Endothelial cell of umbilical vein (primary cell): Measurements from ENCODE around the gene FLT3LG. TPM values are rescaled to one million over a fixed set of nuclear protein-coding genes. Genes with fewer than 3 reads are reported as not detected.

ENCODE experiments used
- BruUV-seq: library from RNA; stranded (reverse); fragments of 400-500 nt; replicated peaks from 2 replicates; lab custom pipeline; 2021; lab: Mats Ljungman, UMichigan
- CTCF ChIA-PET: fragments of 300-600, 350-600 bp; sonication (Branson Sonifier 250); formaldehyde crosslinking; loops from one replicate; lab custom pipeline; 2021; ENCODE audit warnings: antibody characterized with exemption, inconsistent platforms; lab: Charles Lee
- POLR2A ChIA-PET: fragments of 300-600, 350-600 bp; sonication (Branson Sonifier 250); formaldehyde crosslinking; loops from one replicate; lab custom pipeline; 2021; ENCODE audit warnings: antibody characterized with exemption, inconsistent platforms; lab: Charles Lee
- DNase-seq: peaks from one replicate; pipeline ENCODE4 v3.0.0-alpha.2; 2011; ENCODE audit warnings: low read depth, low spot score
- FAIRE-seq: peaks from 2 replicates; lab custom pipeline; 2011; peaks lifted over from hg19 to GRCh38; lab: Jason Lieb, UNC
- H2AFZ ChIP-seq: 2 replicates; pipeline ENCODE4 v1.6.0; 2012; ENCODE audit warnings: low read depth, low read length, control low read depth, inconsistent platforms
- H3K27ac ChIP-seq: 2 replicates; pipeline ENCODE4 v1.5.1; 2011; ENCODE audit warnings: low read depth, mild to moderate bottlenecking, control low read depth, low read length, moderate library complexity; ENCODE audit not compliant: insufficient read depth
- H3K27me3 ChIP-seq, 2 experiments: 2 replicates each; pipeline versions ENCODE4 v1.6.0 to v1.6.1; 2011; ENCODE audit warnings: low read length in 2 of 2, mixed read lengths in 1 of 2; ENCODE audit not compliant: control insufficient read depth in 2 of 2, insufficient read depth in 2 of 2
- H3K36me3 ChIP-seq, 2 experiments: 2 replicates in 1 of 2; 3 replicates in 1 of 2; pipeline ENCODE4 v1.5.1; 2011; ENCODE audit warnings: low read length in 2 of 2, mild to moderate bottlenecking in 1 of 2, moderate library complexity in 1 of 2; ENCODE audit not compliant: control insufficient read depth in 2 of 2, insufficient read depth in 2 of 2; ENCODE audit errors: extremely low read depth in 1 of 2
- H3K4me1 ChIP-seq: 3 replicates; pipeline ENCODE4 v1.5.1; 2011; ENCODE audit warnings: mild to moderate bottlenecking, low read length; ENCODE audit not compliant: control insufficient read depth, insufficient read depth; ENCODE audit errors: extremely low read depth
- H3K4me2 ChIP-seq: 2 replicates; pipeline ENCODE4 v1.6.1; 2011; ENCODE audit warnings: low read length, control low read depth, mixed read lengths; ENCODE audit not compliant: insufficient read depth
- H3K4me3 ChIP-seq, 3 experiments: fragments of 200-600 bp in 1 of 3; sonication (generic), shearing (Covaris generic) in 1 of 3; replicated peaks in 1 of 3; 2 replicates each; pipeline ENCODE4 v1.5.1; 2011 to 2016; ENCODE audit warnings: control low read depth in 3 of 3, low read length in 3 of 3, mild to moderate bottlenecking in 2 of 3, inconsistent platforms in 1 of 3, low read depth in 1 of 3, moderate library complexity in 1 of 3; ENCODE audit not compliant: insufficient read depth in 1 of 3
- H3K79me2 ChIP-seq: 2 replicates; pipeline ENCODE4 v1.6.0; 2012; ENCODE audit warnings: low read length, inconsistent platforms; ENCODE audit not compliant: control insufficient read depth, insufficient read depth
- H3K9ac ChIP-seq: replicated peaks from 2 replicates; pipeline ENCODE3; 2011; ENCODE audit warnings: low read length, control low read depth; ENCODE audit not compliant: insufficient read depth; ENCODE audit errors: extremely low read depth
- H3K9me1 ChIP-seq: replicated peaks from 3 replicates; pipeline ENCODE4 v1.6.0; 2011; ENCODE audit warnings: mild to moderate bottlenecking, low read length; ENCODE audit not compliant: control insufficient read depth, insufficient read depth; ENCODE audit errors: extremely low read depth
- H3K9me3 ChIP-seq: replicated peaks from 2 replicates; pipeline ENCODE4 v1.5.1; 2012; ENCODE audit warnings: low read length, inconsistent platforms; ENCODE audit not compliant: control insufficient read depth, insufficient read depth
- H4K20me1 ChIP-seq: replicated peaks from 2 replicates; pipeline ENCODE3; 2011; ENCODE audit warnings: mild to moderate bottlenecking, low read length; ENCODE audit not compliant: control insufficient read depth, insufficient read depth; ENCODE audit errors: extremely low read depth
- FOS ChIP-seq: IDR thresholded peaks from 2 replicates; pipeline ENCODE4 v1.6.1; 2011; ENCODE audit warnings: mild to moderate bottlenecking, low read length, moderate library complexity, borderline replicate concordance; ENCODE audit not compliant: insufficient read depth
- MAX ChIP-seq: IDR thresholded peaks from 2 replicates; pipeline ENCODE4 v1.6.1; 2011; ENCODE audit not compliant: insufficient read depth, insufficient read length
- MYC ChIP-seq: IDR thresholded peaks from one replicate; pipeline ENCODE4 v1.6.1; 2011; ENCODE audit warnings: mild to moderate bottlenecking, low read depth, low read length
- POLR2AphosphoS5 ChIP-seq: IDR thresholded peaks from 2 replicates; pipeline ENCODE4 v1.6.1; 2012; ENCODE audit warnings: low read depth, mild to moderate bottlenecking, control low read depth, low read length, moderate library complexity; ENCODE audit not compliant: insufficient read depth
- dilution Hi-C: fragments of 300-500 bp; cut with MboI; formaldehyde crosslinking; loops from one replicate; pipeline ENCODE4 v1.15.0; 2019; ENCODE audit warnings: low sequenced_read_pairs; ENCODE audit not compliant: extremely low pct_ligation_motif_present
- intact Hi-C: fragments of 100-400 bp; cut with micrococcal nuclease; formaldehyde crosslinking; loops from one replicate; pipeline ENCODE4 v1.10.0; 2022
- polyA plus RNA-seq, 4 experiments: library from polyadenylated mRNA; depleted of rRNA in 3 of 4; stranded (reverse) in 3 of 4; unstranded in 1 of 4; fragments of >200 nt; gene quantifications; 2 replicates each; pipeline versions ENCODE4 v1.2.1 to v1.2.3, GENCODE V29; 2011 to 2012; ENCODE audit warnings: missing spikeins in 1 of 4
- total RNA-seq: library from RNA; stranded (reverse); gene quantifications from 2 replicates; pipeline ENCODE4 v1.2.3, GENCODE V29; 2021

Gene FLT3LG
- total and polyA plus RNA-seq, 2 donors (not counting 3 experiments of a cell fraction or from before 2014, with no cell fraction given), result 5.0 to 5.7 TPM

GRCh38 chr19:49434907-49435583 is 39.0 kb upstream of the FLT3LG start:
- no TSS peak for BruUV-seq
- H3K36me3 ChIP-seq, result no peaks in the 10 kb centered on the region
- ChIA-PET CTCF (interaction anchor here (0.7 to 1.2 kb wide), 2 partner anchors 16 to 44 kb away, joined by 3 read pairs; no protein-coding TSS in a partner anchor), POLR2A (no interaction called here)
- H3K4me1 ChIP-seq, result peaks cover 3% of the 10 kb centered on the region
- H3K4me2 ChIP-seq, result no peak overlapping the region
- no peak overlapping the region for H3K4me3 ChIP-seq
- no peak overlapping the region for H2AFZ ChIP-seq
- no peak overlapping the region for H3K27ac ChIP-seq
- dilution Hi-C loops, result no loop called here
- H3K79me2 ChIP-seq, result no peaks in the 10 kb centered on the region
- DNase-seq, result no peak
- intact Hi-C loops, result no loop called here
- no peak overlapping the region for H3K9ac ChIP-seq
- H3K27me3 ChIP-seq, result peaks cover 74 to 76% of the 10 kb centered on the region in 2 experiments
- no peaks in the 10 kb centered on the region for H3K9me3 ChIP-seq
- no peak for FAIRE-seq
- TF ChIP-seq MAX, result no peak
- H3K9me1 ChIP-seq, result no peaks in the 10 kb centered on the region
- H4K20me1 ChIP-seq, result no peaks in the 10 kb centered on the region

DNA sequence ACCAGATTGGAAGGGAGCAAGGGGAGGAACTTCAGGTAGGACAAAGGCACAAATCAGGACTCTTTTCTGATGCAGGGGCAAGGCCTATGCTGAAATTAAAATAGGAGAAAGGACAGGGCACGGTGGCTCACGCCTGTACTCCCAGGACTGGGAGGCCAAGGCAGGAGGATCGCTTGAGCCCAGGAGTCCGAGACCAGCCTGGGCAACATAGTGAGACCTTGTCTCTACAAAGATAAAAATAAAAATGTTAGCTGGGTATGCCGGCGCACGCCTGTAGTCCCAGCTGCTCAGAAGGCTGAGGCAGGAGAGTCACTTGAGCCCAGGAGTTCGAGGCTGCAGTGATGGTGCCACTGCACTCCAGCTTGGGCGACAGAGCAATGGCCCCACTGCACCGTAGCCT is 38.3 kb upstream of the FLT3LG start:
- H4K20me1 ChIP-seq, result no peaks in the 10 kb centered on the region
- H3K4me1 ChIP-seq, result peaks cover 3% of the 10 kb centered on the region
- no peaks in the 10 kb centered on the region for H3K79me2 ChIP-seq
- BruUV-seq, result no TSS peak
- H2AFZ ChIP-seq, result no peak overlapping the region
- ChIA-PET CTCF (interaction anchor here (1.2 kb wide), 2 partner anchors 17 to 19 kb away, joined by 3 read pairs; no protein-coding TSS in a partner anchor), POLR2A (no interaction called here)
- FAIRE-seq (no peak), DNase-seq (no peak)
- TF ChIP-seq MAX (no peak), FOS (no peak), POLR2AphosphoS5 (no peak), MYC (no peak)
- H3K9me3 ChIP-seq, result no peaks in the 10 kb centered on the region
- dilution Hi-C loops (no loop called here), intact Hi-C loops (no loop called here)
- no peak overlapping the region for H3K9ac ChIP-seq
- H3K4me3 ChIP-seq, result no peak overlapping the region
- no peak overlapping the region for H3K4me2 ChIP-seq
- H3K27ac ChIP-seq, result no peak overlapping the region
- peaks cover 78% of the 10 kb centered on the region in 2 experiments for H3K27me3 ChIP-seq
- no peaks in the 10 kb centered on the region for H3K36me3 ChIP-seq
- H3K9me1 ChIP-seq, result no peaks in the 10 kb centered on the region
